NCI-H128 (cell line): ENCODE measurements around the gene PKD1.

Source experiments
- DNase-seq: peaks from one replicate; lab custom pipeline; 2025; ENCODE audit not compliant: unreplicated experiment; lab: John Stamatoyannopoulos, UW

Gene PKD1

DNA sequence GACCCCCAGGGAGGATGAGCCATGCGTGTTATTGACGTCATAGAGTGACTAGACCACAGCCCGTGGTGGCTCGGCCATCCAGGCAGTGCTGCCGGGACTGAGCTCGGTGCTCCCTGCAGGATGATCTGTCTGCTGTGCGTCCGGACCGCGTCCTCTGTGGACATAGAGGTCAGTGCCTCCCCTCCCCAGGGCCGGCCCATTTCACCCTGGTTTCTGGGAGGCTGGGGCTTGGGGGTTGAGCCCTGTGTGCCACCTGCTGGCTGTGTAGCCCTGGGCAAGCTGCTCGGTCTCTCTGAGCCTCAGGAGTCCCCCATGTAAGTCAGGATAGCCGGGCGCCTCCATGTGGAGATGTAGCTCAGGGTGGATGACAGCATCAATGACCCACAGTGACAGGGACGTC is 79.6 kb downstream of the PKD1 start:
- DNase-seq = no peak

DNA sequence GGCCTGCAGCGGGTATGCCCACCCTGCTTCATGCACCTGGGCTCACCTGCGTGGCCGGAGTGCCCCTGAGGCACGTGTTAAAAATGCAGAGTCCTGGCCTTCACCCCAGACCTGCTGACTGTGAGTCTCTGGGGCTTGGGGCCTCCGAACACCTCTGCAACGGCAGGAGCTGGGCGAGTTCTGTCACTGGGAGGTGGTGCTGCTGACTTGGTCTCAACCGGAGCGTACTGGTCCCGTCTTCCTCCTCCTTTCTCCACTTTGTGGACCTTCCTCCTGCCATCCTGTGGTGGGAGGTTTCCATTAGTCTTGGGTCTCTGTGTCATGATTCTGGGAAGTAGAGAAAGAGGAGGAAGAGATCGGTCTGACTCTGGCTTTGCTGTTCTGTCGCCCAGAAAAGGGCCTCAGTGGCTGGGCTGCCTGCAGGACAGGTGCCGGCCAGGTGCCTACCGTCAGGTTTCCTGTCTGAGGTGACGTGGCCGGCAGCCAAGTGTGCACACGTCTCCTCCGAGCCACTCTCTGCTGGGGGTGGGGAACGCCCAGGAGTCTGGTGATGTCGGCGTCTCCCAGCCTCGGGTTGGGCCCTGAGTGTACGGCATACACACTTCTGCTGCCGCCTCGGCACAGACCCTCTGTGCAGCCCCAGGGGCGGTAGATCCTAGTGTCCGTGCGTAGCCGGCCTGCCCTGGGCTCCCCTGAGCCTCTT is 81.0 kb downstream of the PKD1 start:
- DNase-seq = peak; percentile 55

DNA sequence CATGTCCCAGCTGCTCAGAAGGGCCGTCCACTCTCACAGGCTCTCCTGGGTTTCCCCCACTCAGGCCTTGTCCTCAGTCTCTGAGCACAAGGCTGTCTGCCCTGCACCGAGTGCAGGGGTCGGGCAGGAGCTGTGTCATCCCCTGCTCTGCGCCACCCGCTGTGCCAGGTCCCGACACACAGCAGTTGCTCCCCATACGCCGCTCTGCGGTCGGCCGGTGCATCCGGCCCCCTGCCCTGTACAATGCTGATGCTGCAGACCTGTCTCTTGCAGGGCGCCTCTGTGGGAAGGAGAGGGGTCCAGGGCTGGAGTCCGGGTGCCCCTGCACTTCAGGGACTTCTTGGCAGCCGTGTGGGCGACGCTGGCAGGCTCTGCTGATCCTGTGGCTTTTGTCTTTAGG is 81.8 kb downstream of the PKD1 start:
- DNase-seq = no peak

DNA sequence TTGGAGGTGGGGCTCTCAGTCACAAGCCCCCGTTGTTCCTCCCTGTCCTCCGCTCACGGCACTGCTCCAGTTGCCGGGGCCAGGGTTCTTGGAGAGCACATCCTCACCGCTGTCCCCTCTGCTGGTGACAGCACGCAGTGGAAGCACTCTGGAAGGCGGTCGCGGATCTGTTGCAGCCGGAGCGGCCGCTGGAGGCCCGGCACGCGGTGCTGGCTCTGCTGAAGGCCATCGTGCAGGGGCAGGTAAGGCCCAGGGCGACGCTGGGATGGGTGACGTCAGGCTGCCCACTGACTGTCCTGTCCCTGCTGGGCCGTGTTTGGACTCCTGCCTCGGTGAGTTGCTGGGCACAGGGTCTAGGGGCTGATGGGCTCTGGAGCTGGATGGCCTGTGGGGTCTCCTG is 82.5 kb downstream of the PKD1 start:
- DNase-seq = no peak

DNA sequence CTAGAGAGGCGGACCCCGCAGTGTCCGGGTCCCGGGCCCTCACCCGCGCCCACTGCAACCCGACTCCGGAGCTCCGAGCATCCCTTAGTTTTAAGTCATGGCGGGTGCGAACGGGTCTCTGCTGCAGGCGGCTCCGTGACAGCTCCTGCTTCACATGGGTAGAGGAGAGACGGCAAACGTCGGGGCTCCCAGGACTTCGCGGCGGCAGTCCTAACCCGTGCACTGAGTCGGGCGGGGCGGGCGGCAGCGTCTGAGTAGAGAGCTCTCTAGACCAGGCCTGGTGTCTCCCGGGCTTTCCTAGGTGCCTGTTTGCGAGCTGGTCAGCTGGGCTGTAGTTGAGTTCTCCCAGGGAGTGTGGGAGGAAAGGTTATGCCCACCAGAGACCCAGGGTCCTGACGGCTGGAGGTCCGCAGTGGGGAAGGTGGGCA is 87.6 kb downstream of the PKD1 start:
- no peak for DNase-seq

DNA sequence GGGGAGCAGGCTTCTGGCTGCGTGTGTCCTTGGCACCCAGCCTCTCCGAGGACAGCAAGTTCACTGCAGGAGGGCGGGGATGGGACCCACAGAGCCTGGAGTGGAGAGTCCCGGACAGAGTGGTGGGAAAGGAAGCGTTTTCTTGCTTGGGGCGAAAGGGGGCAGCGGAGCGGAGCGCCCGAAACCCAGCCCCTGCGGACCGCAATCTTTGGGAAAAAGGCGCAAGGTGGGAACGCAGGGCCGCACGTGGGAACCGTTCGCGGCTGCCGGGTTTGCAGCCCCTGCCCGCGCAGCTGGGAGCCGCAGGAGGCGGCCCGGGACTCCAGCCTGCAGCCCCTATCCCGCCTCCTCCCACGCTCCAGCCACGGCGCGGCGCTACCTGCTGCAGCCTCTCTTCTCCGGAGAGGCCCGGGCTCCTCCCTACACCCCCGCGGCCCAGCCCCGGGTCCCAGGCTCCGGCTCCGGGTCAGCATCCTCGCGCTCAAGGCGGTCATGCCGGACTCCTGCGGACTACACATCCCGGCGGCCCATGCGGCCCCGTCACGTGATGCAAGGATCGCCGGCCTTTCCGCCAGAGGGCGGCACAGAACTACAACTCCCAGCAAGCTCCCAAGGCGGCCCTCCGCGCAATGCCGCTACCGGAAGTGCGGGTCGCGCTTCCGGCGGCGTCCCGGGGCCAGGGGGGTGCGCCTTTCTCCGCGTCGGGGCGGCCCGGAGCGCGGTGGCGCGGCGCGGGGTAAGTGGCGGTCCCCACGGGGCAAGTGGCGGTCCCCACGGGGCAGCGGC is 88.2 kb downstream of the PKD1 start, which contains the start of the genes NTHL1 and TSC2:
NTHL1 (minus strand) TSS at position 505 of the 786 bp plus-strand sequence; CDS start at position 494, 11 bp downstream.
TSC2 (plus strand) TSS at position 656 of the 786 bp plus-strand sequence. CDS start 631 bp downstream, outside the sequence.
- DNase-seq = peak; percentile 61

DNA sequence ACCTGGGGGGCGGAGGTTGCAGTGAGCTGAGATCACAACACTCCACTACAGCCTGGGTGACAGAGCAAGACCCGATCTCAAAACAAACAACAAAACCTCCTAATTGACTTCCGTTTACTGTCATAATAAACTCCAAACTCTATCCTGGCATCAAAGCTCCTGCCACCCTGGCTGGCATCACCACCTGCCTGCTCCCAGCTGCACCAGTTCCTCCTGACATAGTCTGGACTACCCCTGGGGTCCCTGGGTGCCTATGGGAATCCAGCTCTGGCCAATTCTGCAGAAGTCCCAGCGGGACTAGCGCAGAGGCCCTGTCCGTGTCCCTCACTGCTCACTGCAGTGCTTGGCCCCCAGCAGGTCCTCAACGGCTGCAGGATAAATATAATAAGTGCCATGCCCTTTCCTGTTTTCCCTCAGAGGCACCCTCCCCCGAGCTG is 88.8 kb downstream of the PKD1 start:
- no peak for DNase-seq

DNA sequence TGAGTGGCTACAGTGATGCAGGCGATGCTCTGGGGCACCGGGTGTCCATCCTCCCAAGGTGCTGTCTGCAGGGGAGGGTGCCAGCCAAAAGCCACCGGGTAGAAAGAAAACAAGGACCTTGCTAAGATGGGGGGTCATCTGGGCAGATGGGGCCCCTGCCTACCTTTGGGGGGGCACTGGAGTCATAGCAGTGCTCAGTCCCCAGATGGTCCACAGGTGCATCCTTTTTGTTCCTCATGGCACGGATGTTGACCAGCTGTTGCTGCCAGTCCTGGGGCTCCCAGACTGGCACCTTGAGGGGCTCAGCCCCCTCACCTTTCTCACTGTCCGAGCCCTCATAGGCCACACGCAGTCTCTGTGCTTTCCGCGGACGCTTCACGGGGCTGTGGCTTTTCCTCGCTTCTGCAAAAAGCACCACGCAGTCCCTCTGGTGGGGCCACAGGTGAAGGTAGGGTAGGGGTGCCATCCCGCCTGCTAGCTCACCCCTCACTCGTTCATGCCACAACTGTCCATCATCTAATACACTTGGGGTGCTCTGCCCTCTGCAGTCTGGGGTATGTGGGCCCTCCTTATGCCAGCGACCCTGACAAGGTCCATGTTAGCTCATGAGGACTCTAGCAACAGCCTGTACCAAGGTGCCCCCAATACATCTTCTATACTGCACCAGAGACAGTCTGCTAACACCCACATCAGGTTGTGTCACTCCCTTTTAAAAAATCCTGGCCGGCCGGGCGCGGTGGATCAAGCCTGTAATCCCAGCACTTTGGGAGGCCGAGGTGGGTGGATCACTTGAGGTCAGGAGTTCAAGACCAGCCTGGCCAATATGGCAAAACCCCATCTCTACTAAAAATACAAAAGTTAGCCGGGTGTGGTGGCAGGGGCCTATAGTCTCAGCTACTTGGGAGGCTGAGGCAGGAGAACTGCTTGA is 89.5 kb downstream of the PKD1 start:
- DNase-seq = no peak

DNA sequence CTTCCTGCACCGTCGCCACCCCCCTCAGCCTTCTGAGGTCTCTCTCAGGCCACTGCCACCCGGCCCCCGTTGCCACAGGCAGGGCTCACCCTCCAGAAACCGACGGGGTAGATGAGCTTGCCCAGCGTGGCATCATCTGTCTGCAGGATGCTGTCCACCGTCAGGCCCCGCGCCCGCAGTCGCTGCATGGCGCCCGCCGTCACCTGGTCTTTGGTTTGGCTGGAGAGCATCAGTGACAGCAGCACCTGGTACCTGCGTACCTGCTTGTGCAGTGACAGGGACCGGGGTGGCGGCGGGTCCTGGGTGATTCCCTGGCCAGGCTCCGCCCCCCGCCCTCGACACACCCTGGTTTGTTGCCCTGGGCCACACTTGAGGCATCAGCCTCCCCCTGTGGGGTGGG is 91.2 kb downstream of the PKD1 start:
- no peak for DNase-seq

DNA sequence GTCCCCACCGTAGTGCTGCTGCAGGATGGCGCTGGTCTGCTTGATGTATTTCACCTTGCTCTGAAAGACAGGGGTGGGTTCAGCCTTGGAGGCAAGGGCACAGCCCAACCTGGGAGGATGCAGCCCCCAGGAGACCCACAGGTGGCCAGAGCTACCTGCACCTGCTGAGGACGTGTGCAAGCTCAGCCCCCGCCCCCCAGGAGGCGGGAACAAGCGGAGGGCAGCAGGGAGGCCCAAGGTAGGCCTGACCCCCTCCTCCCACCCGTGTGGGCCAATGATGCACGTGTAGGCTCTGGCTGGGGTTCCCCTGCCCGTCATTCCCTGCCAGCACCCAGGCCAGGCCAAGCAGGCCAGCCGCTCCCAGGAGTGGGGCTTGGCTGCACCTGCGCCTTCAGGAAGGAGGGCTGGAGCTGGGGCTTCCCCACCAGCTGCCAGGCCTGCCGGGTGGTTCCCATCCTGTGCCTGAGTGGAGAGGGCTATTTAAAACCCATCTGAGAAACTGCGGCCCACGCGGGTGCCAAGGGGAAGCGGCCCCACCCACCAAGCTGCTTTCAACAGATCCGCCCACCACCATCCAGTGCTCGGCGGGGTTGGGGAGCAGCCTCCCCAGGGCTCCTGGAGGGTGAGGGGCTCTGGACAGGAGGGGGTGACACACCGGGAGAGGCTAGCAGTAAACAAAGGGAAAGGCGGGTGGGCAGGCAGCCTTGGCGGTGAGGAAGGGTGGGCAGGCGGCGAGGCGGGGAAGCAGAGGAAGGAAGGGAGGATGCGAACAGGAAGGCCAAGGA is 91.8 kb downstream of the PKD1 start:
- no peak for DNase-seq

DNA sequence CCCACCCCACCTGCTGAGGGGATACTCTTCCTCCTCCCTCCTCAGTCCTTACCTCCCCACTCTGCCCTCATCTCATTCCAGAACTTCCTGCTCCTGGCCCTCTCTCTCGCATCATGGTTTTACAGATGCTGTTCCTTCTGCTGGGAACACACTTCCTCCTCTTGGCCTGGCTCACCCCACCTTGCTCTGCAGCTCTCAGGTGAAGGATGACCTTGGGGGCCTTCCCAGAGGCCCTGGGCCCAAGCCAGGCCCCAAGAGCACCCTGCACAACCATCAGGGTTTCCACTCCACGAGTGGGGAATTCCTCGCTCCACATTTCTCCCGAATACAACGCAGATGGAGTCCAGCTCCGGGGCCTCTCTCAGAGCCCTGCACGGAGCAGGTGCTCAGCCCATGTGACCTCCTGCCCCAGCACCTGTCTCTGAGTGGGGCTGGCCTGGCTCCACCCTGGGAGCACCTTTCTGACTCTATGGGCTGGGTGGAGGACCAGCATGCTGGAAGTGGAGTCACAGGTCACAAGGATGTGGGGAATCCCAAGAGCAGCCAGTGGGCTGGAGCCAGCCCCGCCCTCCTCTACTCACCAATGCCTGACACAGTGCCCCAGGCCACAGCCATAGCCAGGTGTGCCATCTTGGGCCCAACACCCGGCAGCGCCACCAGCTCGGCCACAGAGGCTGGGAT is 92.6 kb downstream of the PKD1 start:
- DNase-seq = no peak

DNA sequence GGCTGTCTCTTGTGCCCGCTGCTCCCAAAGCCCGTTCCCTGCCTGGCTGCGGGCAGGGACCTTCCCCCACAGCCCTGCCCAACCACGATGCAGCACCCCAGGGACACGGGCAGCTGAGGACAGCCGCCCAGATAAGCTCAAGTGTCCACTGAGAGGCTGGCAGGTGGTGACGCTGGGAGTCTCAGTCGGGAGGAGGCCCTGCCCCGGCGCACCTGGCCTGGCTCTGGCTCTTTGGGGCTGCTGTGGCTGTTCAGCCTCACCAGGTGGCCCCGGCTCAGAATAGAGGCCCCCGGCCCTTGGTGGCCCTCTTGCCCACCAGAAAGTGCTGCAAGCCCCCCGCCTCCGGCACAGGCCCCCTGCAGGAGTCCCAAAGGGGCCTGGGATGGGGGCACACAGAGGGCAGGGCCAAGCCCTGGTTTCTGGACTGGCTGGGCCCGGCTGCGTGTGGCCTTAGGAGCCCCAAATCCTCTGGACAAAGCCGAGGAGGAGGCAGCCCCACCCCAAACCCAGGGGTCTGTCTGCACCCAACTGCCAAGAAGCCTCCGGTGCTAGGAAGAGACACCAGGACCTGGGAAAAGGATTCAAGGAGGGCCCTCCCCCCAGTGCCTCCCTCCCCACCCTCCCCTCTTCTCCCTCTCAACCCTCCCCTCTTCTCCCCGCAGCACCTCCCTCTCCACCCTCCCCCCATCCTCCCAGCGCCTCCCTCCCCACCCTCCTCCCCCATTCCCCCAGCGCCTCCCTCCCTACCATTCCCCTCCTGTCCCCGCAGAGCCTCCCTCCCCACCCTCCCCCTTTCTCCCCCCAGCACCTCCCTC is 93.3 kb downstream of the PKD1 start:
- peak; percentile 48 for DNase-seq

DNA sequence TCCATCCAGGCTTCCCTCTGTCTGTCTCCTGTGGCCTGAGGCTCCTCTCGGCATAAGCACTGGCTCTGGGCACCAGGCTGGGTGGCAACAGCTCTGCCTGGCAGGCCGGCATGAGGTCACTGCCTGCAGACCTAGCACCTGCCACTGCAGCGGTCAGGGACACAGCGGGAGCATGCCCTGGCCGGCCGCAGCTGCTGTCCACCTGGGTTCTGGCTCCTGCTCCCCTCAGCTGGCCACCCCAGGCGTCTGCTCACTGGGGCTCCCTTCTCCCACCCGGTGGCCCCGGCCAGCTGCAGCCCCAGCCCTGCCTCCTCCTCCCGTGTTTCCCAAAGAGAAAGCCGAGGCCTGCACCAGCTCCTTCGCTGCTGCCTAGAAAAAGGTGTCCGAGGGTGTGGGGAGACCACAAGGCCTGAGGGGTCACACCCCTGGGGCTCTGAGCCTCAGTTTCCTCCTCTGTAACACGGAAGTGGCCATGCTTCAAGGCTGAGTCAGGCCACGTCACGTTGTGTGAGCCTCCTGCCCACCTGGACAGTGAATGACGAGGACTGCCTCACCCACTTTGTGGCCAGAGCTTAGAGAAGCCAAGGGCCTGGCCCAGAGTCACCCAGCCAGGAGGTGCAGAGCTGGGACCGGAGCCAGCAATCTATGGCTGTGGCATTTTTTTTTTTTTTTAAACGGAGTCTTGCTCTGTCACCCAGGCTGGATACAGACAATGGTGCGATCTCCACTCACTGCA is 94.7 kb downstream of the PKD1 start:
- DNase-seq = no peak

DNA sequence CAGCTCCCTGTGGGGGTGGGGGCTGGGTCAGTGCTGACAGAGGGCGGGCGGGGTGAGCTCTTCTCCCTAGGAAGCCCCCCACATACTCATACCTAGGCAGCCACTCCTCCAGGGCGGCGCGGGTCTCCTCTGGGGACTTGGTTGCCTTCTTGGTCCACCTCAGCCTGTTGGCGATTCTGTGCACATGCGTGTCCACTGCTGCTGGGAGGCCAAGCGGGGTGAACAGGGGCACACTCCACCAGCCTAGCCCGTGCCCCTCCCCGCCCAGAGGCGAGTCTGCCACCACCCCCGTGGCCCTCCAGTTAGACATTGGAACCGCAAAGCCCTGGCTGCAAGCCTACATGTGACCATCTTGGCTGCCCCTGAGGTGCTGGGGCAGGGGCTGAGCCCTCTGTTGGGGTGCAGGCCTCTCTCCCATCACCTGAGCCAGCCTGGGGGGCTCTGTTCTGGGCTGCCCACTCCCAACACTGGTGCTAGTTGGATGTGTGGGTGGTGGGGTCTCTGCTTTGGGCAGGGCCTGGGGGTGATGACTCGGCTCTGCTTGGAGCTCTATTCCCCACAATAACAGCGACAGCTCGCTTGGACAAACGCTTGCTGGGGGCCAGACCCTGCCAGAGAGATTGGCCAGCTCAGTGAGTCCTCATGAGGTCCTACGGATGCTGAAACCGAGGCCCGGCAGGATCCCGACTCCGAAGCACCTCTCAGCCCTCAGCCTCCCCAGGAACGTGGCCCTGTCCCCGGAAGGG is 95.5 kb downstream of the PKD1 start:
- DNase-seq = no peak

DNA sequence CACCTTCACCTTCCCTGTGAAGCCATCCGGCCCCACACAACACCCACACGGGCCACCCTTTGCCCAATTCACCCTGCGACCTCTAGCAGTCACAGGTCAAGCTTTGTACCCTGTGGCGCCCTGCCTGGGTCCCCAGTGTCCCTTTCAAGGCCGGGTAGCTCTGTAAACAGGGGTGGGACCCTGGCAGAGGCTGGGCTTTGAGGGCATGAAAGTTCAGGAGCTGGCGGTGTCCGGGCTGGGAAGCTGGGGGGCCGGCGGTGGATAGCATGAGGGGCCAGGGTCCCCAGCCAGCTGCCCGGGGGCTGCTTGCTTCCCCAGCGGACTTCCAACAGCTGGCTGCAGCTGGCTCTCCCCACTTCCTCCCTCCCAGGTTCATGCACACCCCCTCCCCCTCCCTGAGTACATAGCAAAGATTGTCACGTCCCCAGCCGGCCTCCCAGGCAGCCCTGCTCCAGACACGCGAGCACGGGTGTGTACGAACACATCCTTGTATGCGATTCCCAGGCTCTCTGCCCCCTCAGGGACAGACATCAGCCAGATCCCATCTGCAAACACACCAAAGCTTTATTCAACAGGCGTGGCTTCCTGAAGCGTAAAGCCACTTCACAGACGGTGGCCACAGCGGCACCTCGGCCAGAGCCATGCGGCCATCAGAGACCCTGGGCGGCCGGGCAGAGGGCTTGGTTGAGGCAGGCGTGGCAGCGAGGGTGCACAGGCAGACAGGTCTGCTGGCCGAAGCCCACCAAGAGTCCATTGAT is 96.2 kb downstream of the PKD1 start:
- DNase-seq = no peak
